Spleen (tissue), 7 donors: ENCODE results near the gene CFAP43.

ENCODE experiments used
- CTCF ChIP-seq, 11 experiments: fragments of 200-600 bp in 7 of 11; fragments of 450-650 bp in 4 of 11; sonication (generic) in 4 of 11; IDR thresholded peaks in 8 of 11; conservative IDR thresholded peaks in 3 of 11; 1 replicate in 7 of 11; 2 replicates in 4 of 11; pipeline versions ENCODE4 v1.4.0 to v1.8.0; 2016 to 2021; ENCODE audit warnings: antibody characterized with exemption in 11 of 11, inconsistent platforms in 4 of 11, mild to moderate bottlenecking in 1 of 11
- POLR2AphosphoS5 ChIP-seq, 3 donors: sonication (generic); formaldehyde crosslinking; IDR thresholded peaks; one replicate each; pipeline ENCODE4 v1.5.1; 2017; ENCODE audit warnings: antibody characterized with exemption in 3 of 3
- donor health status: DM: no; HTN: no; CAD: no; lungs with moderate emphysema.
- donor health status: DM: no; HTN: no; CAD: no.
- donor health status: DM: no; HTN: no; CAD: no.

GRCh38 chr10:104253606-104254410 is 21.6 kb upstream of the CFAP43 start:
- TF ChIP-seq CTCF (IDR thresholded peaks at IDR 0.05 in 8 of 11, conservative IDR thresholded peaks at IDR 0.05 in 3 of 11), result no peak
- TF ChIP-seq POLR2AphosphoS5 (IDR thresholded peaks at IDR 0.05), result no peak
